Neural cell (in vitro differentiated cells): ENCODE results near the gene GALNT8. TPM values are rescaled to one million over a fixed set of nuclear protein-coding genes. Genes with fewer than 3 reads are reported as not detected.

Experiments
- H2AFZ ChIP-seq: fragments of 200-600, 300-800 bp; sonication (generic), shearing (Covaris generic); 2 replicates; pipeline ENCODE4 v1.6.0; 2014; ENCODE audit warnings: low read depth, mild to moderate bottlenecking, antibody characterized with exemption, low read length, moderate library complexity
- H3F3A ChIP-seq: fragments of 200-600 bp; shearing (Covaris generic); 2 replicates; pipeline ENCODE4 v1.6.1; 2016; ENCODE audit warnings: mild to moderate bottlenecking, moderate library complexity, mixed read lengths, antibody characterized with exemption, low read length; ENCODE audit not compliant: insufficient read depth, poor library complexity, severe bottlenecking
- H3K27ac ChIP-seq: fragments of 200-600, 300-800 bp; sonication (generic), shearing (Covaris generic); 2 replicates; pipeline ENCODE4 v1.5.1; 2014; ENCODE audit warnings: mild to moderate bottlenecking, low read length, moderate library complexity
- H3K27me3 ChIP-seq: fragments of 300-800, 200-600 bp; sonication (generic), shearing (Covaris generic); 2 replicates; pipeline ENCODE4 v1.6.0; 2014; ENCODE audit warnings: mild to moderate bottlenecking, low read depth, low read length, moderate library complexity; ENCODE audit not compliant: insufficient read depth
- H3K36me3 ChIP-seq: fragments of 300-800, 200-600 bp; sonication (generic), shearing (Covaris generic); 2 replicates; pipeline ENCODE4 v1.5.1; 2014; ENCODE audit warnings: mild to moderate bottlenecking, antibody characterized with exemption, low read length, moderate library complexity; ENCODE audit not compliant: insufficient read depth
- H3K4me2 ChIP-seq: fragments of 300-800, 200-600 bp; sonication (generic), shearing (Covaris generic); 2 replicates; pipeline ENCODE4 v1.6.0; 2014; ENCODE audit warnings: mild to moderate bottlenecking, low read length
- H3K4me3 ChIP-seq: fragments of 300-800, 200-600 bp; sonication (generic), shearing (Covaris generic); 2 replicates; pipeline ENCODE4 v1.5.1; 2014; ENCODE audit warnings: mild to moderate bottlenecking, low read length, moderate library complexity
- H3K79me2 ChIP-seq: fragments of 200-600 bp; shearing (Covaris generic); replicated peaks from 2 replicates; pipeline ENCODE4 v1.6.0; 2014; ENCODE audit warnings: mild to moderate bottlenecking, low read length, moderate library complexity; ENCODE audit not compliant: insufficient read depth
- H3K9ac ChIP-seq: fragments of 300-800, 200-600 bp; sonication (generic), shearing (Covaris generic); 2 replicates; pipeline ENCODE4 v1.6.1; 2016; ENCODE audit warnings: mild to moderate bottlenecking, low read length, mixed read lengths
- H3K9me2 ChIP-seq: fragments of 200-600 bp; shearing (Covaris generic); 2 replicates; pipeline ENCODE4 v1.6.1; 2016; ENCODE audit warnings: mild to moderate bottlenecking, low read length, mixed read lengths; ENCODE audit not compliant: insufficient read depth
- H3K9me3 ChIP-seq: fragments of 200-600, 300-800 bp; sonication (generic), shearing (Covaris generic); 2 replicates; pipeline ENCODE4 v1.6.1; 2016; ENCODE audit warnings: mild to moderate bottlenecking, mixed run types, low read length, moderate library complexity, mixed read lengths
- H4K20me1 ChIP-seq: fragments of 200-600 bp; shearing (Covaris generic); 2 replicates; pipeline ENCODE4 v1.6.1; 2016; ENCODE audit warnings: mild to moderate bottlenecking, mixed run types; ENCODE audit not compliant: insufficient read depth
- CTCF ChIP-seq: fragments of 450-650 bp; IDR thresholded peaks from 2 replicates; pipeline ENCODE4 v1.5.1; 2014; ENCODE audit warnings: antibody characterized with exemption, mild to moderate bottlenecking, moderate library complexity; ENCODE audit not compliant: poor library complexity, severe bottlenecking
- EP300 ChIP-seq: fragments of 450-650 bp; conservative IDR thresholded peaks from 2 replicates; pipeline ENCODE4 v1.6.1; 2014; ENCODE audit warnings: antibody characterized with exemption, mild to moderate bottlenecking, moderate library complexity; ENCODE audit not compliant: poor library complexity, severe bottlenecking
- EZH2 ChIP-seq: fragments of 200-600, 300-800 bp; shearing (Covaris generic), sonication (generic); IDR thresholded peaks from 2 replicates; pipeline ENCODE4 v1.6.1; 2014; ENCODE audit warnings: antibody characterized with exemption, low read length, borderline replicate concordance, mild to moderate bottlenecking; ENCODE audit not compliant: insufficient read depth, poor library complexity, severe bottlenecking
- MXI1 ChIP-seq: fragments of 450-650 bp; conservative IDR thresholded peaks from 2 replicates; pipeline ENCODE4 v1.6.1; 2014; ENCODE audit warnings: antibody characterized with exemption, mild to moderate bottlenecking; ENCODE audit not compliant: poor library complexity, severe bottlenecking
- POLR2AphosphoS5 ChIP-seq: IDR thresholded peaks from 2 replicates; pipeline ENCODE4 v1.6.1; 2012
- RAD21 ChIP-seq: fragments of 450-650 bp; conservative IDR thresholded peaks from 2 replicates; pipeline ENCODE4 v1.6.1; 2014; ENCODE audit warnings: antibody characterized with exemption, mild to moderate bottlenecking, moderate library complexity
- REST ChIP-seq: IDR thresholded peaks from 2 replicates; pipeline ENCODE4 v1.6.1; 2012; ENCODE audit warnings: borderline replicate concordance
- SMC3 ChIP-seq: fragments of 450-650 bp; conservative IDR thresholded peaks from 2 replicates; pipeline ENCODE4 v1.6.1; 2014; ENCODE audit warnings: antibody characterized with exemption, mild to moderate bottlenecking, moderate library complexity; ENCODE audit not compliant: poor library complexity
- TAF1 ChIP-seq: IDR thresholded peaks from 2 replicates; pipeline ENCODE4 v1.6.1; 2012; ENCODE audit warnings: low read depth
- polyA plus RNA-seq: library from polyadenylated mRNA; depleted of rRNA; stranded (reverse); fragments of >200 nt; gene quantifications from 2 replicates; pipeline ENCODE4 v1.2.3, GENCODE V29; 2014

The GALNT8 gene
- polyA plus RNA-seq, 1 donor from 2014 or later, result 25.8 TPM

- Histone ChIP-seq H3K4me3 (no peak overlapping the region), H3K9me3 (no peaks in the 10 kb centered on the region), H3K36me3 (no peaks in the 10 kb centered on the region), H3F3A (no peaks in the 10 kb centered on the region), H3K9me2 (no peaks in the 10 kb centered on the region), H3K27ac (no peak overlapping the region), H4K20me1 (no peaks in the 10 kb centered on the region), H3K79me2 (no peaks in the 10 kb centered on the region), H3K9ac (no peak overlapping the region), H3K27me3 (no peaks in the 10 kb centered on the region), H2AFZ (no peak overlapping the region), H3K4me2 (no peak overlapping the region)
- TF ChIP-seq POLR2AphosphoS5 (no peak), TAF1 (no peak), EZH2 (no peak), EP300 (no peak), CTCF (no peak), REST (no peak), MXI1 (no peak), RAD21 (no peak), SMC3 (no peak)
Measured at GRCh38 chr12:4701395-4702190, 18.6 kb upstream of the GALNT8 start.

- Histone ChIP-seq H3F3A (no peaks in the 10 kb centered on the region), H3K36me3 (no peaks in the 10 kb centered on the region), H3K9me3 (no peaks in the 10 kb centered on the region), H3K27me3 (no peaks in the 10 kb centered on the region), H3K9me2 (no peaks in the 10 kb centered on the region), H3K4me3 (no peak overlapping the region), H2AFZ (no peak overlapping the region), H3K9ac (no peak overlapping the region), H4K20me1 (no peaks in the 10 kb centered on the region), H3K4me2 (no peak overlapping the region), H3K79me2 (no peaks in the 10 kb centered on the region), H3K27ac (no peak overlapping the region)
- no peak for TF ChIP-seq CTCF
- no peak for TF ChIP-seq SMC3
- no peak for TF ChIP-seq POLR2AphosphoS5
- TF ChIP-seq EP300, result no peak
- TF ChIP-seq TAF1, result no peak
- no peak for TF ChIP-seq MXI1
- no peak for TF ChIP-seq EZH2
- TF ChIP-seq REST, result no peak
- TF ChIP-seq RAD21, result no peak
Measured at GRCh38 chr12:4703676-4704075, 16.5 kb upstream of the GALNT8 start.
